Measurements from ENCODE around the gene PCDHB14. TPM values are rescaled to one million over a fixed set of nuclear protein-coding genes. Genes with fewer than 3 reads are reported as not detected.
"Not testable (repeated sequence)": the region's sequence is repeated elsewhere in the genome, so short reads cannot be mapped to it uniquely, and the experiment has no call there.

The PCDHB14 gene
- total RNA-seq, 1 donor from 2014 or later, result 0.53 TPM

DNA sequence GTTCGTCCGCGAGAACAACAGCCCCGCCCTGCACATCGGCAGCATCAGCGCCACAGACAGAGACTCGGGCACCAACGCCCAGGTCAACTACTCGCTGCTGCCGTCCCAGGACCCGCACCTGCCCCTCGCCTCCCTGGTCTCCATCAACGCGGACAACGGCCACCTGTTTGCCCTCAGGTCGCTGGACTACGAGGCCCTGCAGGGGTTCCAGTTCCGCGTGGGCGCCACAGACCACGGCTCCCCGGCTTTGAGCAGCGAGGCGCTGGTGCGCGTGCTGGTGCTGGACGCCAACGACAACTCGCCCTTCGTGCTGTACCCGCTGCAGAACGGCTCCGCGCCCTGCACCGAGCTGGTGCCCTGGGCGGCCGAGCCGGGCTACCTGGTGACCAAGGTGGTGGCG is 12.9 kb upstream of the PCDHB14 start:
- not testable (repeated sequence) for DNase-seq (ENCODE audit: low read depth, low spot score)

GRCh38 chr5:141210849-141211248 is 12.3 kb upstream of the PCDHB14 start:
- not testable (repeated sequence) for DNase-seq (ENCODE audit: low read depth, low spot score)

GRCh38 chr5:141213656-141214339 is 9.3 kb upstream of the PCDHB14 start, which contains the start of gene PCDHB13:
Gene PCDHB13, plus strand, starts transcription at chr5:141213919. Its CDS starts 205 bp downstream, at chr5:141214124.
- not testable (repeated sequence) for DNase-seq (ENCODE audit: low read depth, low spot score)

DNA sequence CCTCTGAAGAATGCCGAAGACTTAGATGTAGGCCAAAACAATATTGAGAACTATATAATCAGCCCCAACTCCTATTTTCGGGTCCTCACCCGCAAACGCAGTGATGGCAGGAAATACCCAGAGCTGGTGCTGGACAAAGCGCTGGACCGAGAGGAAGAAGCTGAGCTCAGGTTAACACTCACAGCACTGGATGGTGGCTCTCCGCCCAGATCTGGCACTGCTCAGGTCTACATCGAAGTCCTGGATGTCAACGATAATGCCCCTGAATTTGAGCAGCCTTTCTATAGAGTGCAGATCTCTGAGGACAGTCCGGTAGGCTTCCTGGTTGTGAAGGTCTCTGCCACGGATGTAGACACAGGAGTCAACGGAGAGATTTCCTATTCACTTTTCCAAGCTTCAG is 8.6 kb upstream of the PCDHB14 start:
- DNase-seq (ENCODE audit: low read depth, low spot score), result not testable (repeated sequence)

DNA sequence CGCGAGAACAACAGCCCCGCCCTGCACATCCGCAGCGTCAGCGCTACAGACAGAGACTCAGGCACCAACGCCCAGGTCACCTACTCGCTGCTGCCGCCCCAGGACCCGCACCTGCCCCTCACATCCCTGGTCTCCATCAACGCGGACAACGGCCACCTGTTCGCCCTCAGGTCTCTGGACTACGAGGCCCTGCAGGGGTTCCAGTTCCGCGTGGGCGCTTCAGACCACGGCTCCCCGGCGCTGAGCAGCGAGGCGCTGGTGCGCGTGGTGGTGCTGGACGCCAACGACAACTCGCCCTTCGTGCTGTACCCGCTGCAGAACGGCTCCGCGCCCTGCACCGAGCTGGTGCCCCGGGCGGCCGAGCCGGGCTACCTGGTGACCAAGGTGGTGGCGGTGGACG is 7.6 kb upstream of the PCDHB14 start:
- not testable (repeated sequence) for DNase-seq (ENCODE audit: low read depth, low spot score)

- not testable (repeated sequence) for DNase-seq (ENCODE audit: low read depth, low spot score)
Observed at GRCh38 chr5:141216035-141216434, 7.1 kb upstream of the PCDHB14 start.

- DNase-seq (ENCODE audit: low read depth, low spot score), result not testable (repeated sequence)
Observed at GRCh38 chr5:141224844-141225243, 1.7 kb downstream of the PCDHB14 start.

- not testable (repeated sequence) for DNase-seq (ENCODE audit: low read depth, low spot score)
Observed at GRCh38 chr5:141225421-141225820, 2.3 kb downstream of the PCDHB14 start.

- no peak for DNase-seq (ENCODE audit: low read depth, low spot score)
Observed at GRCh38 chr5:141234109-141234667, 11.0 kb downstream of the PCDHB14 start.

DNA sequence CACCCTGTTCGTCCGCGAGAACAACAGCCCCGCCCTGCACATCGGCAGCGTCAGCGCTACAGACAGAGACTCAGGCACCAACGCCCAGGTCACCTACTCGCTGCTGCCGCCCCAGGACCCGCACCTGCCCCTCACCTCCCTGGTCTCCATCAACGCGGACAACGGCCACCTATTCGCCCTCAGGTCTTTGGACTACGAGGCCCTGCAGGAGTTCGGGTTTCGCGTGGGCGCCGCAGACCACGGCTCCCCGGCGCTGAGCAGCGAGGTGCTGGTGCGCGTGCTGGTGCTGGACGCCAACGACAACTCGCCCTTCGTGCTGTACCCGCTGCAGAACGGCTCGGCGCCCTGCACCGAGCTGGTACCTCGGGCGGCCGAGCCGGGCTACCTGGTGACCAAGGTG is 12.8 kb downstream of the PCDHB14 start:
- DNase-seq (ENCODE audit: low read depth, low spot score), result not testable (repeated sequence)

DNA sequence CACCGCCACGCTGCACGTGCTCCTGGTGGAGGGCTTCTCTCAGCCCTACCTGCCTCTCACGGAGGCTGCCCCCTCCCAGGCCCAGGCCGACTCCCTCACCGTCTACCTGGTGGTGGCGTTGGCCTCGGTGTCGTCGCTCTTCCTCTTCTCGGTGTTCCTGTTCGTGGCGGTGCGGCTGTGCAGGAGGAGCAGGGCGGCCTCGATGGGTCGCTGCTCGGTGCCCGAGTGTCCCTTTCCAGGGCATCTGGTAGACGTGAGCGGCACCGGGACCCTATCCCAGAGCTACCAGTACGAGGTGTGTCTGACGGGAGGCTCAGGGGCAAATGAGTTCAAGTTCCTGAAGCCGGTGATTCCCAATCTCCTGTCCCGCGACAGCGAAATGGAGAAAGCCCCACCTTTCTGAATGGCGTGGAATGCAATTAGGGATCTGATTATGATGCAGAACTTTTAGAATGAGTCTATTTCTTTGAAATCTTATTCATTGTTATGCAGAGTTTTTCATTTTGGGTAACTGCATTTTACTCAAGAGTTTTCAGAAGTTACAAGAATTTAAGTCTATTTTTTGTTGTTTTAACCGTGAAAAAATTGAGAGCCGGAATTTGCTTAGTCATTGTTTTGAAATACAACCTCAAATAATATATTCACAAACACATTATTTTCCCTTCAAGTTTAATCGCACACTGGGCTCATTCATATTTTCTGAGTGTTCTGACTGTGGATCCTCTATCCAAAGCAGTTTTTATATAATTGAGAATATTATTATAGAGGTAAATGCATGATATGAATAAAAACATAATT is 13.6 kb downstream of the PCDHB14 start:
- DNase-seq (ENCODE audit: low read depth, low spot score), result no peak

GRCh38 chr5:141241496-141241895 is 18.4 kb downstream of the PCDHB14 start:
- no peak for DNase-seq (ENCODE audit: low read depth, low spot score)

GRCh38 chr5:141245250-141245717 is 22.1 kb downstream of the PCDHB14 start, which contains the start of gene PCDHB15:
Gene PCDHB15, plus strand, starts transcription at chr5:141245395. Its CDS starts 184 bp downstream, at chr5:141245579.
- no peak for DNase-seq (ENCODE audit: low read depth, low spot score)

DNA sequence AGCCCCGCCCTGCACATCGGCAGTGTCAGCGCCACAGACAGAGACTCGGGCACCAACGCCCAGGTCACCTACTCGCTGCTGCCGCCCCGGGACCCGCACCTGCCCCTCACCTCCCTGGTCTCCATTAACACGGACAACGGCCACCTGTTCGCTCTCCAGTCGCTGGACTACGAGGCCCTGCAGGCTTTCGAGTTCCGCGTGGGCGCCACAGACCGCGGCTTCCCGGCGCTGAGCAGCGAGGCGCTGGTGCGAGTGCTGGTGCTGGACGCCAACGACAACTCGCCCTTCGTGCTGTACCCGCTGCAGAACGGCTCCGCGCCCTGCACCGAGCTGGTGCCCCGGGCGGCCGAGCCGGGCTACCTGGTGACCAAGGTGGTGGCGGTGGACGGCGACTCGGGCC is 23.8 kb downstream of the PCDHB14 start:
- not testable (repeated sequence) for DNase-seq (ENCODE audit: low read depth, low spot score)

GRCh38 chr5:141247434-141247833 is 24.3 kb downstream of the PCDHB14 start:
- not testable (repeated sequence) for DNase-seq (ENCODE audit: low read depth, low spot score)

- no peak for DNase-seq (ENCODE audit: low read depth, low spot score)
Observed at GRCh38 chr5:141250576-141250975, 27.4 kb downstream of the PCDHB14 start.

DNA sequence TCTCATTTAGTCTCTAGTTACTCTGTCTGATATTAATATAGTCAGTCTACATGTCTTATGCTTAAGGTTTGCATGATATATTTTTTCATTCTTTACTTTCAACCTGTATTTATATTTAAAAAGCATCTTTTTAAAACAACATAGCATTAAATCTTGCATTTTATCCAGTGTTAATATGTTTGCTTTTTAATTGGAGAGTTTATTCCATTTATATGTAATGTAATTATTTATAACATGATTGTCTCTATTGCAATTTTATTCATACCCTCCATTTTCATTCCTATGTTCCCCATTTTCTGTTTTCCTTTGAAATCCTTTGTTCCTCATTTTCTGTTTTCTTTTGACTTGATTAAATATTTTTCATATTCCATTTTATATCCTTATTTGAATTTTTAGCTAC is 35.3 kb downstream of the PCDHB14 start:
- no peak for DNase-seq (ENCODE audit: low read depth, low spot score)

- no peak for DNase-seq (ENCODE audit: low read depth, low spot score)
Observed at GRCh38 chr5:141258948-141259347, 35.8 kb downstream of the PCDHB14 start.

DNA sequence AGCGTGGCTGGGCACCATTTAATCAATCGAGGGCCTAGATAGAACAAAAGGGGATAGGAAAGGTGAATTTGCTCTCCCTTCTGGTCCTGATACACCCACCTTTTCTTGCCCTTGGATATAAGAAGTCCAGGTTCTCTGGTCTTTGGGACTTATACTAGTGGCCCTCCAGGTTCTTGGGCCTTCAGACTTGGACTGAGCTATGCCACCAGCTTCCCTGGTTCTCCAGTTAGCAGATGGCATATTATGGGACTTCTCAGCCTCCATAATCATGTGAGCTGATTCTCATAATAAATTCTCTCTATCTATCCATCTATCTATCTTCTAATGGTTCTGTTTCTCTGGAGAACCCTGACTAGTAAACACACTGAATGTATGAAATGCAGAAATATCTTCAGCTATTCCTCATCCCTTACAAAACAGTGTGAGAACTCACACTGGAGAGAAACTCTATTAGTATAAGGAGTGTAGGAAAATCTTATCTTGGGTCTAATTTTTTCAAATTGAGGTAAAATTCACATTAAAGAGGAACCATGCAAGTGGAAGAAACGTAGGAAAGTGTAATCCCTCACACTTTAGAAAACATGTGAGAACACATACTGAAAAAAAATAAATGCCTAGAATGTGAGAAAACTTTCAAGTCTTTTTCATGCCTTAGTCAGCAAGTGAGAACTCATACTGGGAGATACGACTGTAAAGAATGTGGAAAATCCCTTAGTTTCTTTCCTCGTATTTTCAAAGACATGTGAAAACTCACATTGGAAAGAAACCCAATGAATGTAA is 37.5 kb downstream of the PCDHB14 start:
- DNase-seq (ENCODE audit: low read depth, low spot score), result no peak

DNA sequence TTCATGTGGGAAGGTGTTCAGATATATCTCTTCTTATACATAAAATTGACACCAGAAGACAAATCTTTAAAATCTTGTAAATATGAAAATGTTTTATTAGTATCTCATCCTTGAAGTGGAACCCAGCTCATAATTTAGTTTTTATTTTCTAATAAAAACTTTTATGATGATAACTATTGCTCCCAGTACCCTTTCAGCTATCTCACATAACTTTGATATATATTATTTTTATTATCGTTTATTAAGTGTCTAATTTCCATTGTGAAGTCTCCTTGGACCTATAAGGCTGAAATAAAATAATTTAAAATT is 38.0 kb downstream of the PCDHB14 start:
- no peak for DNase-seq (ENCODE audit: low read depth, low spot score)

GRCh38 chr5:141269195-141269594 is 46.1 kb downstream of the PCDHB14 start:
- no peak for DNase-seq (ENCODE audit: low read depth, low spot score)
